ENCODE results near the gene IGHMBP2.

Gene IGHMBP2

DNA sequence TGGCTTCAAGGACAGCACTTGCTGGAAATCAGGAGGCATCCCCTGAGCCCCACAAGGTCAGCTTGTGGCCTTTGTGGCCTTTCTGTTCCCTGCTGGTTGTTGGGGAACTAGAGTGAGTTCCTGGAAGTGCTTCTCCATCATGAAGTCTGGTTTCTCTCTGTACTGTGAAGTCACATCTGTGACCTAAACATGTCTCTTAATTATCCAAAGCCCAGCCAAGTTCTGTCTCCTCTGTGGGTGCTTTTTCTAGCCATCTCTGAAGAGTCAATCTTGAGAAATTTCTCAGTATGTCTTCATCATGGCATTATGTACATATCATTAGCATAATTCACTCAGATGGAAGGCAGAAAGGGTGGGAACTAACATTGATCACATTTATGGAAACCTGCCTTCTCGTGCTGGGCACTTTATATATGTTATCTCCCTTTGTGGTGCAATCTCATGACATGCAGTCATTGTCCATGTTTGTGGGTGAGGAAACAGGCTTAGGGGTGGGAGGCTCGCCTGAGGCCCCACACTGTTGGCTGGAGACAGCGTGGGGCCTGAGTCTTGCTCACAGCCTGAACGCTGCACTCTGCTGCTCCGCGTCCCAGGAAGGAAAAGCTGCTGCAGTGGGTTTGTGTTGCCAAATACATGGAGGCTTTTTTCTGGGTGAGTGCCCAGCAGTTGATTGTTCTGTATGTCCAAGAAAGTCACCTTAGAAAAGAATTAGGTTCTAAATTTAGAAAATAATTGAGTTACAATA lies 24.6 kb downstream of the IGHMBP2 start:
- no peak for DNase-seq

DNA sequence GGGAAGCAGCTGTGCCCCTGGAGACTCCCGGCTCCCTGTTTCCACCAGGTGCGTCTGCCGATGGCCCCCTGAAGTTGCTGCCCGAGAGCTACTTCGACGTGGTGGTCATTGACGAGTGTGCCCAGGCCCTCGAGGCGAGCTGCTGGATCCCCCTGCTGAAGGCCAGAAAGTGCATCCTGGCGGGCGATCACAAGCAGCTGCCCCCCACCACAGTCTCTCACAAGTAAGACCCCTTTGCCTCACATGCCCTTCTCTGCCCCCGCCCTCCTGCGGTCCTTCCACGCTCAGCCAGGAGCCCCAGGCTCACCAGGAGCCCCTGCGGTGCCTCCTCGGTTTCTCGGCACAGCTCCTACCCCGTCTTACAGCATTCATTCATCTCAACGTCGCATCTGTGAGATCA lies 25.4 kb downstream of the IGHMBP2 start:
- DNase-seq, result no peak

DNA sequence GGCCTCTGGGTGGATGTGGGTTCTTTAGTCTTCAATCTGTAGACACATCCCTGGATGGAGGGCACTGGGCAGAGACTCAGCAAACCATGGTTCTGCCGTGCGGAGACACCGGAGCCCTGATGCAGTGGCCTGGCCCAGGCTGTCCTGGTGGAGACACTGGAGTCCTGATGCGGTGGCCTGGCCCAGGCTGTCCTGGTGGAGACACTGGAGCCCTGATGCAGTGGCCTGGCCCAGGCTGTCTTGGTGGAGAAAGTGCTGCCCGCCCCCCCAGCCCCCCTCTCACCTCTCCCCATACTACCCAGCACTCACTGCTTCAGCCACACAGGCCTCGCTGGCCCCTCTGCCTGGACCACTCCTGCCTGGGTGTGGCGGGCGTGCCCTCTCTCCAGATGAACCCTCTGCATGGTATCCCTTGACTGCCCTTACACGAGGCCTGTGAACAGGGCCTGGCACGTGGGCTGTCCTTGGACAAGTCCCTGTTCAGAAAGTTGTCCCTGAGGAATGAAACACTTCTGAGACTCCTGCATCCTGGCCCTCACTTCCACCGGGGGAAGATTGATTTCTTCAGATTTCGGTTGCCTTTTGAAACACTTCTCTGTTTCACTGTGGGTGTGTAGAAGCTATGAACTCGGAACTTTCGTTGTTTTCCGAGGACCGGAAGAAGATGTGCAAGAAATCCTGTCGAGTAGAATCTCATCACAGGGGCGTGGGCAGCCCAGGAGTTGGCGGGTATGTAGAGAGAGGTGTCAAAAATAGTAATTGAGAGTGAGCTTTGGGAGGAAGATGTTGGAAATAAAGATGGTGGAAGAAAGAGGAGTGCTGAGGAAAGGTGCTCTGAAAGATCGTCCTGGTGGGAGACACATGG lies 26.2 kb downstream of the IGHMBP2 start:
- DNase-seq, result no peak

DNA sequence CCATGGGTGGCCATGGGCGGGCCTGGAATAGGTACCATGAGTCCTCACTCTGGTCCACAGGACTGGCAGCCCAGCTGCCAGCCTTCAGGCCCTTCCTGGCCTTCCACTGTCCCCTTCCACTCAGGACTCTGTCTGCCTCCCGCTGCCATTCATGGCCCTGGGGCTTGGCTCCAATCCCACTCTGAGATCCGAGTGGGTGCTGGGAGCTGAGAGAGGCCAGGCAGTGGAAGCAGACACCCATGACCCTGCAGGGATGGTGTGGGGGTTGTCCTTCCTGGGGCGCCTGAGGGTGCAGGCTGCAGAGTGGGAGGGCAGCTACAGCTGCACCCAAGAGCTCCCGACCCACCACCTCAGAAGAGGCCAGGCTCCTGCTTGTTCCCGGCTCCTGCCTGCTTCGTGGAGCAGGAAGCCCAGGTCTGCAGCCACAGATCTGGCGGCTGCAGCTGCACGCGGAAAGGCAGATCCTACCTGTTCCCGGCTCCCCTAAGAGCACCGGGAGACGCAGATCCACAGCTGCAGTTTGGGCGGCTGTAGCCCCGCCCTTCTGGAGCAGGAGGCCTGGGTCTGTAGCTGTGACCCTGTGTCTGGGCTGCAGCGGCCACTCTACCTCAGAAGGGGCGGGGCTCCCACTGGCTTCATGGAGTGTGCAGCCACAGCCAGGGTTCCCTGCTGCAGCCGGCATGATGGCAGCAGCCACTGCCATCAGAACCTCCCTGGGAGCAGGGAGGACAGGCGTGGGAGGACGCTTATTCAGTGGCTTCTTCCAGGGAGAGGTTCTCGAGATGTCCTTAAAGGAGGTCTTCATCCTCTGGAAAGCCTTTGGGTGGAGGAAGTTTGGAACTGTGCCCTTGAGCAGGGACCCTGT lies 27.5 kb downstream of the IGHMBP2 start:
- DNase-seq, result no peak

DNA sequence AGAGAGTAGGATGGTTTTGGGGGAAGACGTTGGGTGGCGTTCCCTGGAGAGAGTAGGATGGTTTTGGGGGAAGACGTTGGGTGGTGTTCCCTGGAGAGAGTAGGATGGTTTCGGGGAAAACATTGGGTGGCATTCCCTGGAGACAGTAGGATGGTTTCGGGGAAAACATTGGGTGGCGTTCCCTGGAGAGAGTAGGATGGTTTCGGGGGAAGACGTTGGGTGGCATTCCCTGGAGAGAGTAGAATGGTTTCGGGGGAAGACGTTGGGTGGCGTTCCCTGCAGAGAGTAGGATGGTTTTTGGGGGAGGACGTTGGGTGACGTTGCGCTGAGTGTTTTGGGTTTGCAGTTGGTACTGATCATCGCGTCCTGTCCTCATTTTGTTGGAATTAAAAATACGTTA lies 28.2 kb downstream of the IGHMBP2 start:
- DNase-seq, result no peak

DNA sequence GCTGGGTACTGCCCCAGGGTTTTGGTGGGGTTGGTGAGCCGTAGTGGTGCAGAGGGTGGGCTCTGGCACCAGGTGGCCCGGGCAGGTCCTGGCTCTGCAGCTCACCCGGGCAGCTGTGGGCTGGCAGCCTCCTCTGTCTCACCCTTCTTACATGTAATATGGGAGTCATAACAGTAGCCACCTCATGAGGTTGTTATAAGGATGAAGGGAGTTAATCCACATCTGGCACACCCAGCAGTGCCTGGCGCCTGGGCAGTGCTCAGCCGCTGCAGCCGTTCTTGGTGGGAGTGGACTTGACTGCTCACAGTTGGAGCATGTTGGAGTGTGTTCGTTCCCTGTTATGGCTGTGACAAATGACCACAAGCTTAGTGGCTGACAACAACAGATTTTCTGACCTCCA lies 28.7 kb downstream of the IGHMBP2 start:
- no peak for DNase-seq

DNA sequence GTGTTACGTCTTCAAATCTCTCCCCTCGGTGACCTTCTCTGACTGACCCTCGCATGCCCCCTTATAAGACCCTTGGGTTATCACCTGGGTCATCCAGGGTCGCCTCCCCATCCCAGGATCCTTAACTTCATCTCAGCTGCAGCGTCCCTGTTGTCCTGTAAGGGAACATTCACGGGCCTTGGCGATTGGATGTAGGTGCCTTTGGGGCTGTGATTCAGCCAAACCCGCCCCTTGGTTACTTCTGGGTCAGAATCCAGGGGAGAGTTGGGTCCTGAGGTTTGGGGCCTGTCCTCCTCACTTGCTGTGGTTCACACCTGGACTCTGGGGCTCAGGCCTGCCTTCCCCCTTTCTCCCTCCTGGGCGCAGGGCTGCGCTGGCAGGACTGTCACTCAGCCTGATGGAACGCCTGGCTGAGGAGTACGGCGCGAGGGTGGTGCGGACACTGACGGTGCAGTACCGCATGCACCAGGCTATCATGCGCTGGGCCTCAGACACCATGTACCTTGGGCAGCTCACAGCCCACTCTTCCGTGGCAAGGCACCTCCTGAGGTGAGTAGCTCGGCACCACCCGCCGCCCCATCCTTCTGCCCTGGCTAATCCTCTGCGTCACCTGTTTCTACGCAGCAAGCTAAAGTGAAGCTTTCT lies 29.4 kb downstream of the IGHMBP2 start:
- DNase-seq, result no peak

DNA sequence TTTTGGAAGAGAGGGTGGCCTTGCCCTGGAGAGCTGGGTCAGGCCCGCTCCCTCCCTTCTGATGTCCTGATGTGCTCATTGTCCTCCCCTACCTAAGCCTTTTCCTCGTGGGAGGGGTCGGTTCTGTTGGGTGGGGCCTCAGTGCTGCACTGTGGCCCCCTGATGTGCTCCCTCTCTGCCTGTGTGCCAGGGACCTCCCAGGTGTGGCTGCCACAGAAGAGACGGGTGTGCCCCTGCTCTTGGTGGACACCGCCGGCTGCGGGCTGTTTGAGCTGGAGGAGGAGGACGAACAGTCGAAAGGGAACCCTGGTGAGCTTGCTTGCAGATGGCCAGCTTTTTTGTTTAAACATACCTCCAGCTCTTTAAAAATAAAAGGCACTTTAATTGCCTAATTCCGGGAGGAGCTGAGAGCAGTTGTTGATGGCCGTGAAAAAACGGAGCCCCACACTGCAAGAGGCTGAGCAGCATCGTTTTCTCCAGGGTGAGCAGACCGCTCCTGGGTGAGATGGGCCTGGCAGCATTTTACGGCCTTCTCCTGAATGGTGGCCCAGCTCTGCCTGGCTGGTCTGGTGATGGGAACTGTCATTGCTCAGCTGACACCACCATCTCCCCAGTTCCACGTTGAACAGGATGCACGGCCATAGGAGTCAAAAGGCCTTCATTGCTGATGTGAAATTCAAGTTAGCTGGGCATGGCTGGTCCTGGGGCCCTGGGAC lies 30.1 kb downstream of the IGHMBP2 start:
- DNase-seq, result no peak

DNA sequence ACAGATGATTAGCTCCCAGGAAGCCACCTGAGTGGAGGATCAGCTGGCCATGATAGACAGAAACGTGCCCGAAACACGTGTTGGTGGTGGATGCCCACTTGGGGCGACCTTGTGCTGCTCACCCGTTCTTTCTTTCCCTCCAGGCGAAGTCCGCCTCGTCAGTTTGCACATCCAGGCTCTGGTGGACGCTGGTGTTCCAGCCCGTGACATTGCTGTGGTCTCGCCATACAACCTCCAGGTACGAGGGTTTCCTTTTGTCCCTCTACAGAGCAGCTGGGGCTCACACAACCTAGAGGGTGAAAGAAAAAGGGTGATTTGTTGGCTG lies 30.6 kb downstream of the IGHMBP2 start:
- no peak for DNase-seq

DNA sequence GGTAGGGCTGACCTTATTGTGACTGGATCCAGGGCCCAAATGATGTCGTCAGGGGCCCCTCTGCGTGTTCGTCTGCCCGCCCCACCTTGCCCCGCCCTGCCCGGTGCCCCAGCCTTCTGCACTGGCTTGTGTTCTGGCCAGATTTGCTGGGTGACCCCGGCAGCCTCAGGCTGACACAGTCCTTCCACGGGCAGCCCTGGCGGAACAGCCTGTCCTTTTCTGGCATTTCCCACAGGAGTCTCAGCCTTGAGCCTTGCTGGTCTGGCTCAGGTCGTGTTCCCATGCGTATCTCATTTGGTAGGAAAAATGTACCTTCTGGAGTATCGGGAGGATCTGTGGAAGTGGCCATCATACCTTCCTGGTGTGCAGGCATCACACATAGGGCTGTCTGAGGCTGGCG lies 31.0 kb downstream of the IGHMBP2 start:
- no peak for DNase-seq

DNA sequence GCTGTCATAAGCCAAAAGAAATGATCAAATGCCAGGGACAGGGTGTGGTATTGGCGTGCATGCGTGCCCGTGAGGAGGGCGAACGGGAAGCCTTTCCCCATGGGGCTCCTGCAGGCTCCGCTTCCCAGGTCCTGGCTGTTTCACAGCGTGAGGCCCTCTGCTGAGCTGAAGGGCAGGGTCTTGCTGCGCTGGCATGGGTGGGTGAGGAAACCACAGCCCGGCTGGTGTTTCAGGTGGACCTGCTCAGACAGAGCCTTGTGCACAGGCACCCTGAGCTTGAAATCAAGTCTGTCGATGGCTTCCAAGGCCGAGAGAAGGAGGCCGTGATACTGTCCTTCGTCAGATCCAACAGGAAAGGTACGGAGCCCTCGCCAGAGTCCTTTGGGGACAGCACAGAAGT lies 31.4 kb downstream of the IGHMBP2 start:
- DNase-seq, result no peak

DNA sequence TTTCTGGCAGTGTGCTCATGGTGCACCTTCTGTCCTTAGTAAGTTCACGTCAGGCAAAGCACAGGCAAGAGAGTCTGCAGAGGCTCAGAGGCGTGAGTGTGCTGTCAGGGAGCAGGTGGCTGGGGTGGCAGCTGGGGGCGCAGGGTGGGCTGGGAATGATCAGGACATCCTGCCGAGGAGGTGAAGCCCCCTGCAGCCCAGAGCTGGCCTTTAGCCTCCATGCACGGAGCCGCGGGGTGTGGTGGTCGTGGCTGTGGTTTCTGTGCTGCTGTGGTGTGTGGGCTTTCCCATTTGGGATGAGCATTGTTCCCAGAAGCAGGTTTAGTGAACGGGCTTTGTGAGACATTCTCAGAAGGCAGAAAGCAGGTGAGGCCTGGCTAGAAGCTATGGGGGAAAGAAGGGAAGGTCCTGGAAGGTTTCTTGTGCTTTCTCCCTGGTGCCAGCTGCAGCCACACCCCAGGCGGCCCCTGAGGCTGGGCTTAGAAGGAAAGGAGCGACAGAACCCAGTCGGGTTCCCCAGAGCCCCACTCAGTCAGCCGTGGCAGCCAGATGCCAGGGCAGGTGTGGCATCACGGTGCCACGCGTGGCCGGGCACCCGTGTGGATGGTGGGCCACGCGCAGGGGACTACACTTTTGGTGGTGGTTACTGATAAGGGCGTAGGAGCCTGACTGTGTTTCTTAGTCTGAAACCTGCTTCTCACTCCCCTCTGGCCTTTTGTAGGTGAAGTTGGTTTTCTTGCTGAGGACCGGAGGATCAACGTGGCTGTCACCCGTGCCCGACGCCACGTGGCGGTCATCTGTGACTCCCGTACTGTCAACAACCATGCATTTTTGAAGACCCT lies 32.0 kb downstream of the IGHMBP2 start:
- DNase-seq, result no peak

DNA sequence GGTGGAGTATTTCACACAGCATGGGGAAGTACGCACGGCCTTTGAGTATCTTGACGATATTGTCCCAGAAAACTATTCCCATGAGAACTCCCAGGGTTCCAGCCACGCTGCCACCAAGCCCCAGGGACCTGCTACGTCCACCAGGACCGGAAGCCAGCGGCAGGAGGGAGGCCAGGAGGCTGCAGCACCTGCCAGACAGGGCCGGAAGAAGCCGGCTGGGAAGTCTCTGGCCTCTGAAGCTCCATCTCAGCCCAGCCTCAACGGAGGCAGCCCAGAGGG lies 32.6 kb downstream of the IGHMBP2 start:
- DNase-seq, result no peak

DNA sequence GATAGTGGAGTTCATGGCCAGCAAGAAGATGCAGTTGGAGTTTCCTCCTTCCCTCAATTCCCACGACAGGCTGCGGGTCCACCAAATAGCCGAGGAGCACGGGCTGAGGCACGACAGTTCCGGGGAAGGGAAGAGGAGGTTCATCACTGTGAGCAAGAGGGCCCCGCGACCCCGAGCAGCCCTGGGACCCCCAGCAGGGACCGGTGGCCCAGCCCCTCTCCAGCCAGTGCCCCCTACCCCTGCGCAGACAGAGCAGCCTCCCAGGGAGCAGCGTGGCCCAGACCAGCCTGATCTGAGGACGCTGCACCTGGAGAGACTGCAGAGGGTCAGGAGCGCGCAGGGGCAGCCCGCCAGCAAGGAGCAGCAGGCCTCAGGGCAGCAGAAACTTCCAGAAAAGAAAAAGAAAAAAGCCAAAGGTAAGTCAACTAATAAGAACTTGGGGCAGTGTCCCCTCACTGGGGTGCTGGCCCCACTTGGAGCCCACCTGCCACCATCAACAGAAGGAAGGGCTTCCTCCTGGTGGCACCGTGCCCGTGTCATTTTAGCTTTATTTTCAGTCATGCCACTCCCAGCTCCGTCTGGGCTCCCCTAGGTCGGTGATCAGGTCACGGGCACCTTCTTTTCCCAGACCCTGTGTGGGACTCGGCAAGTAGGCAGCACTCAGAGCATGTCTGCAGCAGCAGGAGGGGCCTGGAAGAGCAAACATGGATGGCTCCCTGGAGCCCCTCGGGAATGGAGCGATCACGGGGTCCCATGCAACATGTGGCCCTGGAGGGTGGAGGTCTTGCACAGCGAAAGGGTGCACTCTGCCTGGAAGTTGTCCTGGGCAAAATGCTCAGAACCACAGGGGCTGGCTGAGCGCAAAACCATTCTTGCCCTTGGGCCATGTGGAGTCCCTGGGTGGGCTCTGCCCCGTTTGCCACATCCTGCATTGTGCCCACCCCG lies 33.3 kb downstream of the IGHMBP2 start:
- DNase-seq, result no peak

DNA sequence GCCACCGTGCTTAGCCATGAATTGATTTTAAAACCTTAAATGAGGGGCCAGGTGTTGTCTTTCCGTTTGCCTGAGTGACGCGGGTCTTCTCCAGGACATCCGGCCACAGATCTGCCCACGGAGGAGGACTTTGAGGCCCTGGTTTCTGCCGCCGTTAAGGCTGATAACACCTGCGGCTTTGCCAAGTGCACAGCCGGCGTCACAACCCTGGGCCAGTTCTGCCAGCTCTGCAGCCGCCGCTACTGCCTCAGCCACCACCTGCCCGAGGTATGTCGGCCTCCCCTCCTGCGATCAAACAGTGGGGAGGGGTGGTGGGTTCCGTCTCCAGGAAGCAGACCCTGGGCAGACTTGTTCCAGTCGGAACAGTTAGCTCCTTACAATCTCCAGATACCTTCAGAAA lies 34.4 kb downstream of the IGHMBP2 start:
- DNase-seq, result no peak

DNA sequence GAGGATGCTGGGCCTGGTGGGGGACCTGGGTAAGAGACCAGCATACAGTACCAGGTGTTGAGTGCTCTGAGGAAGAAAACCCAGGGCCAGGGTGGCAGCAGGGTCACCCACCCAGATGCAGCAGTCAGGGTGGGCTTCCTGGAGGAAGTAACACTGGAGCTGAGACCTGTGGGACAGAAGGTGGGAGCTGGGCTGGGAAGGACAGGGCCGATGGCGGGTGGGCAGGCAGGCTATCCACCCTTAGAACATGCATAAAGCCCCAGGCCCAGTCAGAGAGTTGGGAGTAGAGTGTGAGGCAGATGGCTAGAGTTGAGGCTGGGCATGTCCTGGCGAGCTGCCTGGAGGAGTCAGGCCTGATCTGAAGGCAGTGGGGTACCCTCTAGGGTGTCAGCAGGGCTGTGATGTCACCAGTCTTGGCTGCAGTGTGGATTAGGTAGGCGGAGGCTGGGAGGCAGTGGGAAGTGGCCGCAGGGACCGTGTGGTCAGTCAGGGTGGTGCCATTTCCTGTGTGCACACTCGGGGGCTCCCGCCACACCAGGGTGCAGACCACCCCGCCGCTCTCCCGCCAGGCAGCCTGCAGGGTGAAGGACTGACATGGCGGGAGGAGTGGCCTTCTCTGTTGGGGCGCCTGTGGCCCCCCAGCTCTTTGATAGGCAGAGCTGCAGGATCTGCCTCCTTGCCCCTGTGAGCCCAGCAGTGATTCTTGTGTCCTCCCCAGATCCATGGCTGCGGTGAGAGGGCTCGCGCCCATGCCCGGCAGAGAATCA lies 35.3 kb downstream of the IGHMBP2 start:
- DNase-seq, result no peak

DNA sequence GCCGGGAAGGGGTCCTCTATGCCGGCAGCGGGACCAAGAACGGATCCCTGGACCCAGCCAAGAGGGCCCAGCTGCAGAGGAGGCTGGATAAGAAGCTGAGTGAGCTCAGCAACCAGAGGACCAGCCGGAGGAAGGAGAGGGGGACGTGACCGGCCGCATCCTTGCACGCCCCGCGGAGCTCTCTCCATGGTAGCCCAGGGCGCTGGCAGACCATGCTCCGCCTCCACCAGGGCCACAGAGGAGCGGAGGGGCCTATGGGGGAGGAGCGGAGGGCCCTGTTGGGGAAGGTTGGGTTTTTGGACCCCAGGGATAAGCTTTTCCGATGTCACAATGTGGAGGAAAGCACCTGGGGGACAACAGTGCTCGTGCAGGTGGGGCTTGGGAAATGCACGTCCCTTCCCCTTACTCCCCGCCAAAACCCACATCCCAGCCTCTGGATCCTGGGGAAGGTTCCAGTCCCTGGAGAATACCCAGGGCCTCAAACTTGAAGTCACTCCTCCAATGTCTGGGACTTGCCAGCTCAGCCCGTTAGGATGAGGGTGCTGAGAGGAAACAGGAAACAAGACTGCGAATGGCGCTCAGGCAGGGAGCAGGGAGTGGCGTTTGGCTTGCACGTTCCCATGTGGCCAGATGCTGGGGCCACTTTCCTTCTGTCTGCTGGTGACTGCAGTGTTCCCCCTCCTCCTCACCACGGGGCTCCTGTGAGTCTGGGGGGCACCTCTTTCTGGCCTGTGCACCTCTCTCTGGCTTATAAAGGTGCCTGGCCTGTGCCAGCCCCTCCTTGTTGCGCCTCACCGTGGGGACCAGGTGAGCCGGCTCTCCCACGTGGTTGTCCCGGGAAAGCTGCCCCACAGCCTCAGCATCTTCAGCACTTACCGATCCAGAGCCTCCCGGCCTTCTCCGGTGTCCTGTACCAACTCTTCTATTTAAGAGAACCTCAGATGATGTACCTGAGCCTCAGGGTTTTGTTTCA lies 36.2 kb downstream of the IGHMBP2 start:
- no peak for DNase-seq

DNA sequence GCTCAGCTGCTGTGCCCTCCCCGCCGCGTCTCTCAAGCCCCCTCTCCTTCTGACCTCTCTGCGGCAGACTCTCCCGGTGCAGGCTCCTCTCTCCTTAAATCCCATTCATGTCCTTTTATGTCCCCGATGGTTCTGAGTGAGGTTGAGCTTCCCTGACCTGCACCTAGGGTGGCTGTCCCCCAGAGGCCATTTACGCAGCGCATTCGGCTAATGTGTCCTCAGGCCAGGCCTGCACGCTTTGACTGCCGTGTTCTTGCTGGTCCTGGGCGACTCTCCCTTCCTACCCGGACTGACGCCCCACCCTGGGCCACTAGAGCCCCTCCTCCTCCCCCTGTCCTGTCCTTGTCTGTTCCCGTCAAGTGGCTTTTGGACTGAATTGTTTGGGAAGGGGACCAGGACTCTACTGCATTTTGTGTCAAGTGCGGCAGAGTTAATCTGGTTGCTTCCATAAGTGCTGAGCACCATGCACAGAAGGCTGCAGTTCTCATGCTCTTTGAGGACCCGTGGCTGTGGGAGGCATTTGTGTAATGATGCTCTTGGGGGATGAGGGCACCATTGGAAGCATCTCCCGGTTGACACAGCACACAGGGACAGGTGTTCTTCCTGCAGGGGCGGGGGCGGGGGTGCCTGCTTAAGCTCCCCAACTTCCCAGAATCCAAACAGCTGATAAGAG lies 37.1 kb downstream of the IGHMBP2 start:
- no peak for DNase-seq

All from stimulated activated CD8-positive, alpha-beta memory T cell treated with anti-CD3 and anti-CD28 coated beads, Interleukin-4, amount 100 ng/mL, for 48 hours (primary cell).